Right renal cortex interstitium (tissue), 3 donors: Measurements from ENCODE around the gene NCK2. TPM values are rescaled to one million over a fixed set of nuclear protein-coding genes. Genes with fewer than 3 reads are reported as not detected.

ENCODE experiments used
- DNase-seq, 3 donors: peaks; one replicate each; pipeline ENCODE4 v3.0.0-alpha.2; 2013; ENCODE audit warnings: low read depth in 3 of 3, low spot score in 2 of 3
- polyA plus RNA-seq, 3 donors: library from polyadenylated mRNA; unstranded; fragments of 120-200 nt; gene quantifications; one replicate each; pipeline ENCODE4 v1.2.1, GENCODE V29; 2013; ENCODE audit not compliant: insufficient read length in 3 of 3

NCK2 gene
- polyA plus RNA-seq, 3 donors = 62.5 to 67.7 (median 64.8) TPM

DNA sequence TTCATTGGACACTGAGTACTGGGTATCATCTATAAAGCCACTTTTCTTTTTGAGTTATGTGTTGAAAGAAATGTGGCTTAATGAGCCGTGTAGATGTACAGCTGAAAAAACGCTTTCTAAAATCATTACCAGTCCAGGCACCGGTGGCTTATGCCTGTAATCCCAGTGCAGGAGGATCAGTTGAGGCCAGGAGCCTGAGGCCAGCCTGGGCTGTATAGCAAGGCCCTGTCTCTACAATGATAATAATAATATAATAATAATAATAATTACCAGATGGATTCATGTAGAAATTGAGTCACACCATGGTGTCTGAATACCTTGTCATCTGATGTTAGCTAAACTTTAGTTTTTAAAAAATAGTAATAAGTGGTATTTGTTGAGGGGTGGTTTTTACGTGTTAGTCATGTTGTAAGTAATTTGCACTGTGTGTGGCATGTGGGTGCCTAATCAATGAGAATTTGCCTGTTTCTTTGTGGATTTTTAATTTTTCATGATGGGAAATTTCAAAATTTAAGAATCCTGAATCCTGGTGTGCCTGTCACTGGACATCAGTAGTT lies 30.1 kb downstream of the NCK2 start:
- no peak for DNase-seq

DNA sequence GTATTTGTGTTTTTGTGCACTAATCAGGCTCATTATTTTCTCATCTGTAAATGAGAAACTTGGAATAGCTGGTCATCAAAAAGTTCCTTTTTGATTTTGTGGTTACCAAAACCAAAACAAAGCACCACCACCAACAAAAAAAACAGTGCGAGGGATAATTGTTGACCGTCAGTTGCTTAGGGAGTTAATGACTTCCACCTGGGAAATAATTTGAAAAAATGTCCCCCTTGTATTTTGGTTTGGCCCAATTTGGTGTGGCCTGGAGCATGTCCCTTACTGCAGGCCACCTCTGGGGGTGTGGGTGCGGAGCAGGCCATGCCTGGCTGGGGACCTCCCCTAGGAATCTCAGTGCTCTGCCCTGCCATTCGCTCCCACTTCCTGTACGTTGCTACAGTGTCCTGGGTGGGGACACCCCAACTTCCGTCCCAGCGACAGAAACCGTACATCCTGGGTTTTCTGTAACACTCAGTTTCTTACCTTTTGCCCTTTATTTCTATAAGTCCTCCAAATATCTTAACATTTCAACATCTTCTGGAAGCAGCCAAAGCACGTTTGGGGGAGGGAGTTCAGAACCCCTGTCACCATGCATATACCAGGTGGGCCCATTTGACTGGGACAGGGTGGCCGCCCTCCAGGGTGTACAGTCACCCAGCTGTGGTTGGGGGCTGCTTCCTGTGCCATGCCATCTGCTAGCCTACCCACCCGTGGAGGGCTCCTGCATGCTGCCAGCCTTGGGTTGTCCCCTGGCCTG lies 31.3 kb downstream of the NCK2 start:
- no peak for DNase-seq

DNA sequence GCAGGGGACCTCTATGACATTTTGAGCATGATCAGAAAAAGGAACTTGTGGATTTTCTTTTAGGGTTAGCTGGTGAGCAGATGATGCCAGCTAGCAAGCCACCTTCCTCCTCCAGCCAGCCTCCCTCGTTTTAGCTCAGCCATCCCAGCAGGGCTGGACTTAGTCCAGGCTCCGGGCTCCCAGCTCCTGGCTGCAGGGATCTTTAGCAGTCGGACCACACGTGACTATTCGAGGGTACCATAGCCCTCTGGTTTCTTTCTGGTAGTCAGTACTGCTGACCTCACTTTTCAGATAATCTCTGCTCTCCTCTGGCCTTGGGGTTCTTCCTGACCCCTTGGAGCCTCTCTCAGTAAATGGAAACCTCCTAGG lies 31.8 kb downstream of the NCK2 start:
- DNase-seq = no peak

DNA sequence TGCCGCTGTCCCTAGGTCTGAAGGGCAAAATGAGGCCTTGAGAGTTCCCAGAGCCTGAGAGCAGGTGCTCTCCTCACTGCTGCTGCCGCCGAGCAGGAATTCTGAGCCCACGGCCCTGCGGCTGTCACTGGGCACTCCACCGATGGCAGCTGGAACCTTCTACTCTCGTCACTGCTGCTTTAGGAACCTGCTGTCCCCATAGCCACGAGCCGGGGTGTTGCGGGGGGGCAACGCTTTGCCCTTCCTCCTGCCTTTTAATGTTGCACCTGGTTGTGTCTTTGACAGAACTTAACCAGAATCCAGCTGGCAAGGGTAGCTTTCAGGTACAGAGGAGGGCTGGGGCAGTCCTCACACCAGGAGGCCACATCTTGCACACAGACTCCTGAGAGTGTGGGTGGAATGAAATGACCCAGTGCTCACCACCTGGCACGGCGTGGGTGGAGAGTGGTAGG lies 32.3 kb downstream of the NCK2 start:
- DNase-seq = no peak

GRCh38 chr2:105777506-105778055 lies 32.9 kb downstream of the NCK2 start:
- DNase-seq = no peak

DNA sequence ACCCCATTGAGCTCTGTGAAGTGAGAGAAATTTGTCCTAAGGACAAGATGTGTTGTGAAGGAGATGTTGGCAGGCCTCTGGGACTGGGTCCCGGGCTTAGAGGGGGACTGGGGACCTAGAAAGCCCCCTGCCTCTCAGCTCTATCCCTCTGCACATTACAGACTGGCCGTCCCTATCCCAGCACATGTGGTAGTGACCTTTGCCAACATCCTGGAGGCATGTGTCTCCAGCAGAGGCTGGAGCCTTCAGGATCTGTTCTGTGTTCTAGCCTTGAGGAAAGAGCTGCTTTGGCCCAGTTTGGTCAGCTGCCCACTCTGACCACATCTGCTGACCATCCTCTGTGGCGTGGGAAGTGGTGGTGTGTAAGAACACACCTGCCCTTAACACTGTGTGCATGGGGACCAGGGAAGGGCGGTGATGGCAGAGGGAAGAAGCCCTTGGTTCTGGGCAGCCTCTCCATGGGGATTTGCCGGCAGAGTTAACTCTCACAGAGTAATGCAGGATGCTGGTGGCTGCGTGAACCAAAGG lies 33.4 kb downstream of the NCK2 start:
- DNase-seq = no peak

- no peak for DNase-seq
Observed at GRCh38 chr2:105779394-105779793, 34.7 kb downstream of the NCK2 start.

DNA sequence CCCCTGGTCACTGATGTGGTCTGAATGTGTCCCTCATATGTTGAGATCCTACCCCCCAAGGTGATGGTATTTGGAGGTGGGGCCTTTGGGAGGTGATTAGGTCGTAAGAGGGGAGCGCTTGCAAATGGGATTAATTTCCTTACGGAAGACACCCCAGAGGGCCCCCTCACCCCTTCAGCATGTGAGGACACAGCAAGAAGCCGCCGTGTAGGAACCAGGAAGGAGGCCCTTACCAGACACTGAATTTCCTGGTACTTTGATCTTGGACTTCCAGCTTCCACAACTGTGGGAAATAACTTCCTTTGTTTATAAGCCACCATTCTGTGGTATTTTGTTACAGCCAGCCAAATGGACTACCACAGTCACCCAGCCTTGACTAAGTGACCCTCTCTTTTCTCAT lies 35.9 kb downstream of the NCK2 start:
- no peak for DNase-seq

GRCh38 chr2:105781274-105781978 lies 36.7 kb downstream of the NCK2 start:
- no peak for DNase-seq

GRCh38 chr2:105782123-105782522 lies 37.4 kb downstream of the NCK2 start:
- DNase-seq = no peak

DNA sequence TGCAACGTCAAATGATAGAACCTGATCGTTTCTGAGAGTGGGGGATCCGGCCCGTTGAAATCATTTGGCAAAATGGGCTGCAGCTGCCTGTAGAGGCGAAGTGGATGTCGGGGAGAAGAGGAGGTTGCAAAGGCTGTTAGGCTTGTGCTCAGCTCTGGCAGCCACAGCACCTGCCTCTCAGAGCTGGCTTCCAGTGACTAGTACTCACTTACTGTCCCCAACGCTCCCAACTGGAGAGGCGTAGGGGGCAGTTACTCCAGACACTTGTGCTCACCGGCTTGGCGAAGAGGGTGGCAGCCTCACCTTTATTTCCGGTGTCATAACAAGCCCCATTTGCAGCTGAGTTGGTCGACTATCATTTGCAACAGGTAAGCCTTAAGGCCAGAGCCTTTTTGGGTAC lies 37.9 kb downstream of the NCK2 start:
- DNase-seq = no peak

GRCh38 chr2:105783151-105783738 lies 38.5 kb downstream of the NCK2 start:
- no peak for DNase-seq

DNA sequence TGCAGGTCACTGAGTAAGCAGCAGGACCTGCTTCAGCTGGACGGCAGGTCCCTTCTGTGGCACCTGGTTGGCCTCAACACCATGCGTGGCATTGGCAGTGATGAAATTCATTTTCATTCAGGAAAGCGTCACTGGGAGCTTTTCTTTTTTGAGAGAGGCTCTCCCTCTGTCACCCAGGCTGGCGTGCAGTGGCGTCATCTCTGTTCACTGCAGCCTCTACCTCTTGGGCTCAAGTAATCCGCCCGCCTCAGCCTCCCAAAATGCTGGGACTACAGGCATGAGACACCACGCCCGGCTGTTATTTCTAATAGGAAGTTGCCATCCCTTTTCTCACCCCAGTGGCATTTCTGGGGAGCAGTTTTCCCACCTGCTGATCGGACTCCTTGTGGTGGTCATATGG lies 39.3 kb downstream of the NCK2 start:
- no peak for DNase-seq

DNA sequence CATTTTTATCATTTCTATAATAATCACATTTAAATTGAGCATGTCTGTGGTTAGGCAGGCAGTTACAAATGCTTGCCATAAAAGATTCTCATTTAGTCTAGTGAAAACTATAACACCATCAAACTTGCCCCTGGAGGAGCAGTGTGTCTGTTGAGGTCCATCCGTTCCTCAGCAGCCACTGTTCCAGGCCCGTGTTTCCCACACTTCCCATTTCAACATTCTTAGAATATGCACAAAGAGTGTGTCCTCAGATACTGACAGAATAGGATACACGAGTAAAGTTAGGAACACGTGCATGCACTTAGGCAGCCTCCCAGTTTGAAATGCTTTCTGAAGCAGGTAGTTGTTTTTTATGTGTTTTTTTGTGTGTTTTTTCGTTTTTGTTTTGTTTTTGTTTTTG lies 39.9 kb downstream of the NCK2 start:
- no peak for DNase-seq

GRCh38 chr2:105785095-105785847 lies 40.6 kb downstream of the NCK2 start:
- no peak for DNase-seq

GRCh38 chr2:105786231-105787230 lies 41.8 kb downstream of the NCK2 start:
- DNase-seq = no peak

GRCh38 chr2:105787376-105788318 lies 42.9 kb downstream of the NCK2 start:
- DNase-seq = no peak

- DNase-seq = no peak
Observed at GRCh38 chr2:105788670-105789290, 44.1 kb downstream of the NCK2 start.
